HG02884 (cell line): Measurements from ENCODE around the gene IRX2.

Experiments
- ATAC-seq: cut with Tn5 transposase; IDR thresholded peaks from one replicate; pipeline ENCODE4 v1.9.1; 2021; ENCODE audit warnings: mild to moderate bottlenecking, moderate library complexity; ENCODE audit not compliant: unreplicated experiment

IRX2 gene

GRCh38 chr5:2699231-2699630 is 52.2 kb downstream of the IRX2 start:
- no peak for ATAC-seq

GRCh38 chr5:2698581-2698980 is 52.9 kb downstream of the IRX2 start:
- ATAC-seq, result no peak

- ATAC-seq, result no peak
Measured at GRCh38 chr5:2697446-2698200, 53.9 kb downstream of the IRX2 start.

GRCh38 chr5:2697041-2697440 is 54.4 kb downstream of the IRX2 start:
- ATAC-seq, result no peak
